ENCODE measurements around the gene TMEM151B. TPM values are rescaled to one million over a fixed set of nuclear protein-coding genes. Genes with fewer than 3 reads are reported as not detected.

The TMEM151B gene
- total RNA-seq, 1 experiment from 2014 or later = not detected

- H4K20me1 ChIP-seq (ENCODE audit: insufficient read depth) = peaks cover 49% of the 10 kb centered on the region; the same call in 1 of the 2 replicates
- peaks cover 43 to 48% of the 10 kb centered on the region in 2 experiments for H3K36me3 ChIP-seq (ENCODE audit: control insufficient read depth in 1 of 2, insufficient read depth in 2 of 2, low read length in 2 of 2)
- ChIA-PET POLR2A (interaction anchor here (1.1 to 3.4 kb wide), 3 partner anchors 8 to 12 kb away, joined by 3 to 74 read pairs (median 4); partner anchors contain the start of gene HSP90AB1), CTCF (interaction anchor here (0.6 to 2.2 kb wide), 7 partner anchors 10 to 158 kb away, joined by 3 to 7 read pairs (median 3); partner anchors contain the start of gene SLC29A1), RAD21 (ENCODE audit: low non-redundant PET in 1 of 2, low total read pairs in 2 of 2, uncharacterized antibody in 2 of 2, unreplicated experiment in 2 of 2) (no interaction called here)
- no peak overlapping the region for H3K4me3 ChIP-seq (replicated peaks in 1 of 2; ENCODE audit: low read depth in 1 of 2, low read length in 2 of 2)
- H3K27me3 ChIP-seq (ENCODE audit: insufficient read depth, low read length) = no peaks in the 10 kb centered on the region
- no peak overlapping the region for H2AFZ ChIP-seq (ENCODE audit: low read depth, low read length, poor library complexity, severe bottlenecking)
- peak overlapping the region; percentile 95 for H3K27ac ChIP-seq (ENCODE audit: low read depth, low read length)
- no peak overlapping the region for H3K9ac ChIP-seq (ENCODE audit: low read length)
- BruUV-seq (replicated peaks) = no TSS peak
- DNase-seq (ENCODE audit: low read depth, low spot score) (no peak), ATAC-seq (peak; percentile 6)
- no peak overlapping the region for H3K4me2 ChIP-seq (ENCODE audit: low read length)
- intact Hi-C loops (cut with micrococcal nuclease) = loop anchor here (5.0 kb wide), 1 partner anchor 157 kb away; no protein-coding TSS in a partner anchor
- peaks cover 50% of the 10 kb centered on the region for H3K79me2 ChIP-seq (ENCODE audit: insufficient read depth, low read length)
- TF ChIP-seq YY1 (IDR thresholded peaks at IDR 0.05; ENCODE audit: extremely low read depth, insufficient replicate concordance, low read depth, low read length) = no peak
- TF ChIP-seq MAX (IDR thresholded peaks at IDR 0.05) = no peak
- no peak for TF ChIP-seq JUND (IDR thresholded peaks at IDR 0.05)
- TF ChIP-seq ELF1 (IDR thresholded peaks at IDR 0.05; ENCODE audit: borderline replicate concordance, low read depth) = no peak
- TF ChIP-seq TCF7L2 (IDR thresholded peaks at IDR 0.05; ENCODE audit: borderline replicate concordance, extremely low read depth, insufficient read depth, insufficient read length) = no peak
- TF ChIP-seq CTCF (IDR thresholded peaks at IDR 0.05 in 2 of 3, conservative IDR thresholded peaks at IDR 0.05 in 1 of 3; ENCODE audit: borderline replicate concordance in 1 of 3, insufficient read depth in 1 of 3, low read depth in 2 of 3, low read length in 2 of 3) = no peak
- TF ChIP-seq, protein P1, sequence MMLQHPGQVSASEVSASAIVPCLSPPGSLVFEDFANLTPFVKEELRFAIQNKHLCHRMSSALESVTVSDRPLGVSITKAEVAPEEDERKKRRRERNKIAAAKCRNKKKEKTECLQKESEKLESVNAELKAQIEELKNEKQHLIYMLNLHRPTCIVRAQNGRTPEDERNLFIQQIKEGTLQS (IDR thresholded peaks at IDR 0.05) = no peak
- no peak for TF ChIP-seq ZFX (IDR thresholded peaks at IDR 0.05)
- TF ChIP-seq EGR1 (IDR thresholded peaks at IDR 0.05; ENCODE audit: low read depth) = no peak
- no peak for TF ChIP-seq CEBPB (IDR thresholded peaks at IDR 0.05; ENCODE audit: low read depth)
- TF ChIP-seq CBX3 (IDR thresholded peaks at IDR 0.05; ENCODE audit: low read depth) = no peak
- no peak for TF ChIP-seq EZH2phosphoT487 (IDR thresholded peaks at IDR 0.05; ENCODE audit: borderline replicate concordance)
- TF ChIP-seq SIN3A (IDR thresholded peaks at IDR 0.05; ENCODE audit: low read depth) = no peak
- H3K9me2 ChIP-seq (ENCODE audit: insufficient read depth) = no peaks in the 10 kb centered on the region
- peaks cover 2 to 27% of the 10 kb centered on the region in 2 experiments; a peak in 3 of 4 replicates for H3K4me1 ChIP-seq (ENCODE audit: control insufficient read depth in 1 of 2, insufficient read depth in 2 of 2, low read length in 2 of 2)
- H3K9me3 ChIP-seq (ENCODE audit: control insufficient read depth in 1 of 2, insufficient read depth in 1 of 2, low read depth in 1 of 2, low read length in 2 of 2) = no peaks in the 10 kb centered on the region
Measured at GRCh38 chr6:44254191-44255104, 15.8 kb upstream of the TMEM151B start.

All from HCT116 (cell line).